ENCODE results near the gene SLIT1.
A peak's percentile ranks its signal among the peaks of the same experiment; 100 is the strongest.
"Not testable (repeated sequence)": the region's sequence is repeated elsewhere in the genome, so short reads cannot be mapped to it uniquely, and the experiment has no call there.

The SLIT1 gene

GRCh38 chr10:97038688-97039087 lies 147.1 kb downstream of the SLIT1 start:
- DNase-seq, result no peak

- peak; percentile 82 to 88 (median 87) for DNase-seq
These were observed 148.1 kb downstream of the SLIT1 start for GRCh38 chr10:97037365-97038361.

GRCh38 chr10:97034958-97035769 lies 150.6 kb downstream of the SLIT1 start:
- no peak for DNase-seq

GRCh38 chr10:97034301-97034700 lies 151.5 kb downstream of the SLIT1 start:
- DNase-seq, result peak in 1 of 3 donors; percentile 2

GRCh38 chr10:97033841-97034240 lies 151.9 kb downstream of the SLIT1 start:
- not testable (repeated sequence) for DNase-seq

- DNase-seq, result no peak
These were observed 153.1 kb downstream of the SLIT1 start for GRCh38 chr10:97032624-97033023.

GRCh38 chr10:97031459-97031858 lies 154.3 kb downstream of the SLIT1 start:
- no peak for DNase-seq

GRCh38 chr10:97030894-97031293 lies 154.9 kb downstream of the SLIT1 start:
- DNase-seq, result no peak

- DNase-seq, result no peak
These were observed 156.5 kb downstream of the SLIT1 start for GRCh38 chr10:97029271-97029670.

- DNase-seq, result no peak
These were observed 157.0 kb downstream of the SLIT1 start for GRCh38 chr10:97028832-97029178.

- DNase-seq, result peak; percentile 27 to 59 (median 40)
These were observed 157.5 kb downstream of the SLIT1 start for GRCh38 chr10:97028126-97028831.

- peak; percentile 57 to 79 (median 77) for DNase-seq
These were observed 160.0 kb downstream of the SLIT1 start for GRCh38 chr10:97025613-97026242.

- DNase-seq, result peak; percentile 22 to 31 (median 26)
These were observed 161.3 kb downstream of the SLIT1 start for GRCh38 chr10:97024168-97025073.

- DNase-seq, result no peak
These were observed 162.2 kb downstream of the SLIT1 start for GRCh38 chr10:97023401-97024167.

- no peak for DNase-seq
These were observed 163.1 kb downstream of the SLIT1 start for GRCh38 chr10:97022616-97023015.

- DNase-seq, result no peak
These were observed 165.0 kb downstream of the SLIT1 start for GRCh38 chr10:97020452-97021400.

GRCh38 chr10:97019213-97019844 lies 166.4 kb downstream of the SLIT1 start:
- DNase-seq, result no peak

GRCh38 chr10:97018251-97019212 lies 167.2 kb downstream of the SLIT1 start:
- no peak for DNase-seq

Data from suppressor macrophage treated with lipopolysaccharide for 1 hour (primary cell).